Esophagus muscularis mucosa (tissue), 4 donors: ENCODE data around the gene ATG16L2.

Experiments used
- EP300 ChIP-seq: sonication (generic); formaldehyde crosslinking; IDR thresholded peaks from one replicate; pipeline ENCODE4 v1.6.1; 2017; ENCODE audit warnings: antibody characterized with exemption
- POLR2A ChIP-seq: fragments of 450-650 bp; IDR thresholded peaks from one replicate; pipeline ENCODE4 v1.6.1; 2017; ENCODE audit warnings: antibody characterized with exemption, moderate library complexity, mild to moderate bottlenecking, low read depth
- POLR2AphosphoS5 ChIP-seq, 2 donors: sonication (generic); formaldehyde crosslinking; IDR thresholded peaks; one replicate each; pipeline ENCODE4 v1.6.1; 2017; ENCODE audit warnings: antibody characterized with exemption in 2 of 2
- TF ChIP-seq, protein P1 (sequence below), 3 experiments: fragments of 200-600 bp in 2 of 3; fragments of 450-650 bp in 1 of 3; sonication (generic) in 2 of 3; IDR thresholded peaks; one replicate each; pipeline ENCODE4 v1.5.1; 2017 to 2019; ENCODE audit warnings: antibody characterized with exemption in 3 of 3, mild to moderate bottlenecking in 2 of 3, moderate library complexity in 1 of 3

DNA sequence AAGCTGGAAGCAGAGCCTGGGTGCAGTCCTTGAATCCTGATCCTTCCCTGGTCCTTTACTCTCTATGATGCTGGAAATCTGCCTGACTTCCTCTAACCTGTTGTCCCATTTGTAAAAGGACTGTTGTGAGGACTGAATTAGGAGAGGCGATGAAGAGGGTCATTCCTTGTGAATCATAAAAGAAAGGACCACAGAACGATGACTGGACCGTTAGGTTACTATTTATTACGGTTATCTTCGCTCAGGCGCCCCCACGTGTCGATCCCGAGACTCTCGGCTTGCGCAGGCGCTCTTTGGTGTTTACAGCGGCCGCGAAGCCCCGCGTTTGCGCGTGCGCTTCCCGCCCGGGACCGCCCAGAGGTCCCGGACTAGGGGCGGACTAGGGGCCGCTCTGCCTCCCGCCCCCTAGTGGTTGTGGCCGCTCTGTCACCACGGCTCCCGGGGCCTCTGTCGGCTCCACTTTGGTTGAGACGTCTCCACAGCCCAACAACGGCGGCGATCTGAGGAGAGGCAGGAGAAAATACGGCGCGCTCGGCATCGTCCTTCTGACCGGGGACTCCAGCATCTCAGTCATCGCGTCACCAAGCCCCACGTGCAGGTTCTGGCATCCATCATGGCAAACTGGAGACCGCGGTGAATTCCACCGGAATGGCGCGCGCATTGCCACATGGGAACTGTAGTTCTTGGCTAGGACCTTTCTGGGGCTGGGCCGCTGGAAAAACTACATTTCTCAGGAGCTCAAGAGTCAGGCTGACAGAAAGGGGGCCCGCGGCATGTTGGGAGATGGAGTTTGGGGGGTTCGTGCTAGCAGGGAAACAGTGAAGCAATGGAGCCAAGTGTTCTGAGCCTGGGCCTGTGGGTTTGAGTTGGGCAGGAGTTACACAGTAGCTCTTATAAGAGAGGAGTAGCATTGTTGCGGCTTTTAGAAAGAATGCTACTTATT is 20.5 kb upstream of the ATG16L2 start, which contains the start of gene STARD10:
- TF ChIP-seq, protein P1, sequence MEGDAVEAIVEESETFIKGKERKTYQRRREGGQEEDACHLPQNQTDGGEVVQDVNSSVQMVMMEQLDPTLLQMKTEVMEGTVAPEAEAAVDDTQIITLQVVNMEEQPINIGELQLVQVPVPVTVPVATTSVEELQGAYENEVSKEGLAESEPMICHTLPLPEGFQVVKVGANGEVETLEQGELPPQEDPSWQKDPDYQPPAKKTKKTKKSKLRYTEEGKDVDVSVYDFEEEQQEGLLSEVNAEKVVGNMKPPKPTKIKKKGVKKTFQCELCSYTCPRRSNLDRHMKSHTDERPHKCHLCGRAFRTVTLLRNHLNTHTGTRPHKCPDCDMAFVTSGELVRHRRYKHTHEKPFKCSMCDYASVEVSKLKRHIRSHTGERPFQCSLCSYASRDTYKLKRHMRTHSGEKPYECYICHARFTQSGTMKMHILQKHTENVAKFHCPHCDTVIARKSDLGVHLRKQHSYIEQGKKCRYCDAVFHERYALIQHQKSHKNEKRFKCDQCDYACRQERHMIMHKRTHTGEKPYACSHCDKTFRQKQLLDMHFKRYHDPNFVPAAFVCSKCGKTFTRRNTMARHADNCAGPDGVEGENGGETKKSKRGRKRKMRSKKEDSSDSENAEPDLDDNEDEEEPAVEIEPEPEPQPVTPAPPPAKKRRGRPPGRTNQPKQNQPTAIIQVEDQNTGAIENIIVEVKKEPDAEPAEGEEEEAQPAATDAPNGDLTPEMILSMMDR (IDR thresholded peaks at IDR 0.05), result peak; percentile 94 to 100 (median 99)
- TF ChIP-seq EP300 (no peak), POLR2AphosphoS5 (IDR thresholded peaks at IDR 0.05) (peak; percentile 80 to 86), POLR2A (no peak)
